Endodermal cell (in vitro differentiated cells): ENCODE data around the gene SLC22A31. TPM values are rescaled to one million over a fixed set of nuclear protein-coding genes. Genes with fewer than 3 reads are reported as not detected.

Experiments
- DNase-seq: peaks from one replicate; pipeline ENCODE4 v3.0.0-alpha.2; 2017
- H3K27ac ChIP-seq: 2 replicates; pipeline ENCODE4 v1.5.1; 2013; ENCODE audit warnings: mild to moderate bottlenecking, low read depth, low read length, moderate library complexity
- H3K27me3 ChIP-seq: 2 replicates; pipeline ENCODE4 v1.6.1; 2013; ENCODE audit warnings: mild to moderate bottlenecking, low read length, moderate library complexity; ENCODE audit not compliant: insufficient read depth, control insufficient read depth, poor library complexity, severe bottlenecking
- H3K36me3 ChIP-seq: 2 replicates; pipeline ENCODE4 v1.7.0; 2013; ENCODE audit warnings: mild to moderate bottlenecking, low read length, moderate library complexity; ENCODE audit not compliant: control insufficient read depth, insufficient read depth
- H3K4me1 ChIP-seq: one replicate; pipeline ENCODE4 v1.7.0; 2013; ENCODE audit warnings: low read length; ENCODE audit not compliant: control insufficient read depth, insufficient read depth
- H3K4me3 ChIP-seq: 2 replicates; pipeline ENCODE4 v1.5.1; 2013; ENCODE audit warnings: mild to moderate bottlenecking, low read length, moderate library complexity
- H3K9ac ChIP-seq: 2 replicates; pipeline ENCODE4 v1.6.1; 2013; ENCODE audit warnings: mild to moderate bottlenecking, low read length, moderate library complexity; ENCODE audit not compliant: poor library complexity, severe bottlenecking; ENCODE audit errors: extremely low read depth
- H3K9me3 ChIP-seq: 2 replicates; pipeline ENCODE4 v1.6.1; 2013; ENCODE audit warnings: mild to moderate bottlenecking, low read length, moderate library complexity; ENCODE audit not compliant: control insufficient read depth
- H3K27ac Mint-ChIP-seq: 2 replicates; pipeline ENCODE4 v1.8.0; 2020; ENCODE audit warnings: mixed read lengths
- H3K27me3 Mint-ChIP-seq: 2 replicates; pipeline ENCODE4 v1.8.0; 2021; ENCODE audit warnings: mild to moderate bottlenecking, mixed read lengths; ENCODE audit not compliant: insufficient read depth
- H3K36me3 Mint-ChIP-seq: 2 replicates; pipeline ENCODE4 v1.8.0; 2020; ENCODE audit warnings: low read depth, mixed read lengths
- H3K4me1 Mint-ChIP-seq: 2 replicates; pipeline ENCODE4 v1.8.0; 2020; ENCODE audit warnings: mixed read lengths
- H3K4me3 Mint-ChIP-seq: 2 replicates; pipeline ENCODE4 v1.8.0; 2020; ENCODE audit warnings: mild to moderate bottlenecking, moderate library complexity, mixed read lengths
- H3K9me3 Mint-ChIP-seq: 2 replicates; pipeline ENCODE4 v1.8.0; 2020; ENCODE audit warnings: mild to moderate bottlenecking, mixed read lengths
- CTCF ChIP-seq: fragments of 200-600 bp; sonication (generic); conservative IDR thresholded peaks from 2 replicates; pipeline ENCODE4 v1.5.0; 2021; ENCODE audit warnings: antibody characterized with exemption, mild to moderate bottlenecking
- WGBS, 2 experiments: methylation state at CpG; one replicate each; pipeline versions ENCODE4 v1.1.5 to v1.1.7; 2013; ENCODE audit warnings: missing lambda C conversion rate in 2 of 2, mixed read lengths in 1 of 2; ENCODE audit not compliant: insufficient coverage in 1 of 2, insufficient read length in 1 of 2; 5-methylcytosine and 5-hydroxymethylcytosine counted together
- total RNA-seq, 2 donors: library from RNA; stranded (reverse); fragmentation: NEBNext Ultra II Directional in 1 of 2; extraction: Animal tissue kit (Norgen Biotek cat#: 25700) in 1 of 2; gene quantifications; 2 replicates in 1 of 2; 3 replicates in 1 of 2; pipeline ENCODE4 v1.2.1, GENCODE V29; 2021

The SLC22A31 gene
- total RNA-seq, 2 donors from 2014 or later: 9.7 to 33.9 TPM

- TF ChIP-seq CTCF: no peak
- Mint-ChIP-seq H3K27me3 (peaks cover 5% of the 10 kb centered on the region), H3K27ac (no peak overlapping the region), H3K4me1 (no peaks in the 10 kb centered on the region), H3K36me3 (peaks cover 17% of the 10 kb centered on the region), H3K4me3 (no peak overlapping the region), H3K9me3 (no peaks in the 10 kb centered on the region)
- Histone ChIP-seq H3K4me1 (no peaks in the 10 kb centered on the region), H3K9ac (no peak overlapping the region), H3K27ac (no peak overlapping the region), H3K4me3 (no peak overlapping the region), H3K27me3 (no peaks in the 10 kb centered on the region), H3K9me3 (no peaks in the 10 kb centered on the region), H3K36me3 (peaks cover 11% of the 10 kb centered on the region)
- WGBS, 2 experiments: 80% methylated on average over 11 to 19 of the region's 19 CpGs
- DNase-seq: no peak
Observed at GRCh38 chr16:89155184-89155679, 45.1 kb downstream of the SLC22A31 start.

GRCh38 chr16:89154390-89155183 lies 45.8 kb downstream of the SLC22A31 start:
- DNase-seq: no peak
- Mint-ChIP-seq H3K4me1 (no peaks in the 10 kb centered on the region), H3K4me3 (no peak overlapping the region), H3K36me3 (peaks cover 23% of the 10 kb centered on the region), H3K27ac (no peak overlapping the region), H3K27me3 (peaks cover 5% of the 10 kb centered on the region), H3K9me3 (peaks cover 3% of the 10 kb centered on the region)
- WGBS, 2 experiments: 88 to 94% methylated on average over 8 to 24 of the region's 24 CpGs
- TF ChIP-seq CTCF: no peak
- peaks cover 15% of the 10 kb centered on the region for H3K36me3 ChIP-seq
- no peaks in the 10 kb centered on the region for H3K4me1 ChIP-seq
- H3K4me3 ChIP-seq: no peak overlapping the region
- no peak overlapping the region for H3K27ac ChIP-seq
- H3K9me3 ChIP-seq: peaks cover 6% of the 10 kb centered on the region
- H3K27me3 ChIP-seq: no peaks in the 10 kb centered on the region
- no peak overlapping the region for H3K9ac ChIP-seq

GRCh38 chr16:89153848-89154271 lies 46.5 kb downstream of the SLC22A31 start:
- peaks cover 21% of the 10 kb centered on the region for H3K36me3 ChIP-seq
- peaks cover 5% of the 10 kb centered on the region for H3K27me3 Mint-ChIP-seq
- H3K9me3 Mint-ChIP-seq: peaks cover 10% of the 10 kb centered on the region
- H3K9ac ChIP-seq: no peak overlapping the region
- H3K27me3 ChIP-seq: no peaks in the 10 kb centered on the region
- TF ChIP-seq CTCF: no peak
- no peaks in the 10 kb centered on the region for H3K4me1 ChIP-seq
- H3K9me3 ChIP-seq: peaks cover 13% of the 10 kb centered on the region
- no peak for DNase-seq
- 95 to 96% methylated on average over 14 to 19 of the region's 19 CpGs for WGBS, 2 experiments
- H3K4me3 Mint-ChIP-seq: no peak overlapping the region
- no peak overlapping the region for H3K27ac ChIP-seq
- peaks cover 31% of the 10 kb centered on the region for H3K36me3 Mint-ChIP-seq
- no peaks in the 10 kb centered on the region for H3K4me1 Mint-ChIP-seq
- no peak overlapping the region for H3K4me3 ChIP-seq
- H3K27ac Mint-ChIP-seq: no peak overlapping the region
